Activated CD4-positive, alpha-beta T cell treated with anti-CD3 and anti-CD28 coated beads, Interleukin-2, amount 50 U/mL, for 4 hours (primary cell): ENCODE results near the gene HHAT.
A peak's percentile ranks its signal among the peaks of the same experiment; 100 is the strongest.

Experiments used
- DNase-seq, 2 experiments: peaks; one replicate each; pipeline ENCODE4 v3.0.0-alpha.2; 2020

Gene HHAT

GRCh38 chr1:210361665-210362064 lies 33.0 kb downstream of the HHAT start:
- DNase-seq: no peak

- DNase-seq: no peak
These were observed 33.8 kb downstream of the HHAT start for GRCh38 chr1:210362526-210362925.

- no peak for DNase-seq
These were observed 34.4 kb downstream of the HHAT start for GRCh38 chr1:210363119-210363518.

GRCh38 chr1:210364479-210364878 lies 35.8 kb downstream of the HHAT start:
- no peak for DNase-seq

GRCh38 chr1:210366767-210367166 lies 38.1 kb downstream of the HHAT start:
- DNase-seq: no peak

- no peak for DNase-seq
These were observed 38.9 kb downstream of the HHAT start for GRCh38 chr1:210367566-210367965.

GRCh38 chr1:210369425-210369824 lies 40.7 kb downstream of the HHAT start:
- no peak for DNase-seq

- DNase-seq: no peak
These were observed 43.2 kb downstream of the HHAT start for GRCh38 chr1:210371916-210372315.

GRCh38 chr1:210372491-210372890 lies 43.8 kb downstream of the HHAT start:
- DNase-seq: no peak

- no peak for DNase-seq
These were observed 44.4 kb downstream of the HHAT start for GRCh38 chr1:210372931-210373627.

- DNase-seq: no peak
These were observed 44.9 kb downstream of the HHAT start for GRCh38 chr1:210373628-210373877.

- DNase-seq: peak; percentile 58 to 63
These were observed 45.3 kb downstream of the HHAT start for GRCh38 chr1:210373878-210374599.

- DNase-seq: no peak
These were observed 45.9 kb downstream of the HHAT start for GRCh38 chr1:210374600-210374953.

GRCh38 chr1:210376836-210377372 lies 48.2 kb downstream of the HHAT start:
- DNase-seq: no peak

- DNase-seq: no peak
These were observed 49.1 kb downstream of the HHAT start for GRCh38 chr1:210377731-210378333.

- no peak for DNase-seq
These were observed 50.0 kb downstream of the HHAT start for GRCh38 chr1:210378736-210379135.

- no peak for DNase-seq
These were observed 53.2 kb downstream of the HHAT start for GRCh38 chr1:210381934-210382333.

- DNase-seq: no peak
These were observed 55.9 kb downstream of the HHAT start for GRCh38 chr1:210384625-210385024.

GRCh38 chr1:210385228-210385627 lies 56.5 kb downstream of the HHAT start:
- DNase-seq: no peak

- DNase-seq: no peak
These were observed 65.6 kb downstream of the HHAT start for GRCh38 chr1:210394281-210394821.

GRCh38 chr1:210396541-210396940 lies 67.8 kb downstream of the HHAT start:
- no peak for DNase-seq

GRCh38 chr1:210397252-210397651 lies 68.5 kb downstream of the HHAT start:
- DNase-seq: no peak

GRCh38 chr1:210397681-210398080 lies 69.0 kb downstream of the HHAT start:
- DNase-seq: no peak

GRCh38 chr1:210398466-210398865 lies 69.8 kb downstream of the HHAT start:
- no peak for DNase-seq
